Spinal cord (tissue), 10 donors: Measurements from ENCODE around the gene ADD2. TPM values are rescaled to one million over a fixed set of nuclear protein-coding genes. Genes with fewer than 3 reads are reported as not detected.
"Not testable (repeated sequence)": the region's sequence is repeated elsewhere in the genome, so short reads cannot be mapped to it uniquely, and the experiment has no call there.

ENCODE experiments used
- DNase-seq, 6 donors: peaks; one replicate each; pipeline versions ENCODE4 v3.0.0 to v3.0.0-alpha.2; 2013 to 2015; ENCODE audit warnings: low spot score in 6 of 6, low read depth in 4 of 6
- H3K27ac ChIP-seq: one replicate; pipeline ENCODE4 v1.5.1; 2013; ENCODE audit warnings: low read depth, low read length, control low read depth
- H3K27me3 ChIP-seq: one replicate; pipeline ENCODE4 v1.6.1; 2013; ENCODE audit warnings: low read length; ENCODE audit not compliant: control insufficient read depth, insufficient read depth
- H3K36me3 ChIP-seq: one replicate; pipeline ENCODE4 v1.6.1; 2013; ENCODE audit warnings: low read length; ENCODE audit not compliant: control insufficient read depth, insufficient read depth
- H3K4me1 ChIP-seq: one replicate; pipeline ENCODE4 v1.6.1; 2013; ENCODE audit warnings: low read length; ENCODE audit not compliant: control insufficient read depth, insufficient read depth
- H3K4me3 ChIP-seq: one replicate; pipeline ENCODE4 v1.5.1; 2013; ENCODE audit warnings: low read depth, low read length, control low read depth
- H3K9me3 ChIP-seq: one replicate; pipeline ENCODE4 v1.6.1; 2013; ENCODE audit warnings: low read length; ENCODE audit not compliant: control insufficient read depth, insufficient read depth
- WGBS: methylation state at CpG from one replicate; pipeline ENCODE4 v1.1.5; 2013; ENCODE audit warnings: missing lambda C conversion rate; ENCODE audit not compliant: insufficient coverage; 5-methylcytosine and 5-hydroxymethylcytosine counted together
- polyA plus RNA-seq, 2 donors: library from polyadenylated mRNA; unstranded; fragments of 120-200 nt; gene quantifications; one replicate each; pipeline ENCODE4 v1.2.1, GENCODE V29; 2013; ENCODE audit not compliant: insufficient read length in 2 of 2
- total RNA-seq, 2 donors: library from RNA; depleted of rRNA in 1 of 2; stranded (reverse); fragments of 120-200 nt in 1 of 2; fragments of >200 nt in 1 of 2; gene quantifications; one replicate each; pipeline versions ENCODE4 v1.2.3 to v1.2.4, GENCODE V29; 2013 to 2014
- donor health status: healthy.

Gene ADD2
- total and polyA plus RNA-seq, 4 donors: 22.7 to 122 (median 68.7) TPM

GRCh38 chr2:70746094-70746974, 21.7 kb downstream of the ADD2 start:
- H3K9me3 ChIP-seq: no peaks in the 10 kb centered on the region
- peak overlapping the region; percentile 77 for H3K27ac ChIP-seq
- peaks cover 21% of the 10 kb centered on the region for H3K4me1 ChIP-seq
- no peaks in the 10 kb centered on the region for H3K27me3 ChIP-seq
- WGBS: no CpG with 5 or more reads among the region's 5 CpGs
- peak in 5 of 6 donors; percentile 44 to 87 (median 66) for DNase-seq
- no peaks in the 10 kb centered on the region for H3K36me3 ChIP-seq
- no peak overlapping the region for H3K4me3 ChIP-seq

- H3K27ac ChIP-seq: peak overlapping the region; percentile 77
- no peak overlapping the region for H3K4me3 ChIP-seq
- WGBS: no CpG with 5 or more reads among the region's 3 CpGs
- H3K27me3 ChIP-seq: no peaks in the 10 kb centered on the region
- DNase-seq: peak in 1 of 6 donors; percentile 58
- no peaks in the 10 kb centered on the region for H3K36me3 ChIP-seq
- H3K4me1 ChIP-seq: peaks cover 21% of the 10 kb centered on the region
- H3K9me3 ChIP-seq: no peaks in the 10 kb centered on the region
These were observed 22.6 kb downstream of the ADD2 start for GRCh38 chr2:70745276-70745825.

GRCh38 chr2:70744397-70744796, 23.6 kb downstream of the ADD2 start:
- Histone ChIP-seq H3K27me3 (no peaks in the 10 kb centered on the region), H3K27ac (no peak overlapping the region), H3K4me1 (peaks cover 21% of the 10 kb centered on the region), H3K36me3 (no peaks in the 10 kb centered on the region), H3K9me3 (no peaks in the 10 kb centered on the region), H3K4me3 (no peak overlapping the region)
- WGBS: 34% methylated on average over 2 of the region's 3 CpGs
- no peak for DNase-seq

- H3K27ac ChIP-seq: no peak overlapping the region
- no peaks in the 10 kb centered on the region for H3K36me3 ChIP-seq
- H3K9me3 ChIP-seq: no peaks in the 10 kb centered on the region
- no peak overlapping the region for H3K4me3 ChIP-seq
- H3K27me3 ChIP-seq: no peaks in the 10 kb centered on the region
- DNase-seq: no peak
- H3K4me1 ChIP-seq: peaks cover 21% of the 10 kb centered on the region
These were observed 24.3 kb downstream of the ADD2 start for GRCh38 chr2:70743677-70744076.

- H3K36me3 ChIP-seq: no peaks in the 10 kb centered on the region
- H3K9me3 ChIP-seq: no peaks in the 10 kb centered on the region
- no peak overlapping the region for H3K27ac ChIP-seq
- DNase-seq: no peak
- WGBS: 100% methylated on average over 2 of the region's 4 CpGs
- no peaks in the 10 kb centered on the region for H3K27me3 ChIP-seq
- H3K4me1 ChIP-seq: peaks cover 21% of the 10 kb centered on the region
- H3K4me3 ChIP-seq: no peak overlapping the region
These were observed 24.9 kb downstream of the ADD2 start for GRCh38 chr2:70743068-70743467.

GRCh38 chr2:70739492-70739891, 28.5 kb downstream of the ADD2 start:
- not testable (repeated sequence) for H3K4me1 ChIP-seq, H3K27ac ChIP-seq, H3K4me3 ChIP-seq, H3K9me3 ChIP-seq, H3K27me3 ChIP-seq, DNase-seq, H3K36me3 ChIP-seq
- WGBS: no CpG with 5 or more reads among the region's 1 CpG

GRCh38 chr2:70738159-70738558, 29.8 kb downstream of the ADD2 start:
- Histone ChIP-seq H3K27me3 (no peaks in the 10 kb centered on the region), H3K36me3 (no peaks in the 10 kb centered on the region), H3K4me3 (no peak overlapping the region), H3K4me1 (peaks cover 21% of the 10 kb centered on the region), H3K9me3 (no peaks in the 10 kb centered on the region), H3K27ac (no peak overlapping the region)
- DNase-seq: no peak
- WGBS: no CpG with 5 or more reads among the region's 2 CpGs

- DNase-seq: no peak
- no peaks in the 10 kb centered on the region for H3K9me3 ChIP-seq
- no peaks in the 10 kb centered on the region for H3K36me3 ChIP-seq
- H3K4me3 ChIP-seq: no peak overlapping the region
- H3K27ac ChIP-seq: no peak overlapping the region
- H3K27me3 ChIP-seq: no peaks in the 10 kb centered on the region
- peaks cover 35% of the 10 kb centered on the region for H3K4me1 ChIP-seq
- WGBS: 38% methylated on average over 1 of the region's 2 CpGs
These were observed 32.9 kb downstream of the ADD2 start for GRCh38 chr2:70735071-70735470.

GRCh38 chr2:70733646-70734180, 34.3 kb downstream of the ADD2 start:
- Histone ChIP-seq H3K36me3 (no peaks in the 10 kb centered on the region), H3K4me1 (peaks cover 38% of the 10 kb centered on the region), H3K27me3 (no peaks in the 10 kb centered on the region), H3K4me3 (no peak overlapping the region), H3K9me3 (no peaks in the 10 kb centered on the region), H3K27ac (peak overlapping the region; percentile 65)
- DNase-seq: peak in 4 of 6 donors; percentile 33 to 94 (median 69)
- 2% methylated on average over 5 of the region's 7 CpGs for WGBS
